ENCODE data around the gene ATP2A2. TPM values are rescaled to one million over a fixed set of nuclear protein-coding genes. Genes with fewer than 3 reads are reported as not detected.

ATP2A2 gene
- total RNA-seq = 1,000 to 10,000 TPM; 1,194 to 2,963 (median 1,871) TPM
- 1,000 to 10,000 TPM in 1 of 2 donors, 100 to 1,000 TPM in 1; 494 to 1,113 TPM for polyA plus RNA-seq
- long read RNA-seq, donor 1, full-length matches to known transcripts = 3 of 797 reads
- long read RNA-seq, donor 1, partial matches to known transcripts = 592 of 797 reads
- long read RNA-seq, donor 1, other reads (novel, unspliced or antisense) = 202 of 797 reads
- long read RNA-seq, donor 2, full-length matches to known transcripts = 2 of 1,306 reads
- long read RNA-seq, donor 2, partial matches to known transcripts = 1,226 of 1,306 reads
- long read RNA-seq, donor 2, other reads (novel, unspliced or antisense) = 78 of 1,306 reads
- long read RNA-seq, donor 3, full-length matches to known transcripts = 1 of 638 reads
- long read RNA-seq, donor 3, partial matches to known transcripts = 559 of 638 reads
- long read RNA-seq, donor 3, other reads (novel, unspliced or antisense) = 78 of 638 reads

- ATAC-seq (peak; percentile 69 to 93 (median 84)), DNase-seq (peak; percentile 92 to 96 (median 92))
- 0 to 1% (median 0%) methylated on average over 18 to 108 of the region's 108 CpGs for WGBS, 4 donors
- H3K4me3 ChIP-seq = peak within 1 kb of the TSS; percentile 76 to 96 (median 92)
- no peaks in the 10 kb centered on the region for H3K9me3 ChIP-seq
- H3K36me3 ChIP-seq = peaks cover 0 to 33% (median 24%) of the 10 kb centered on the region in 9 donors
- peaks cover 0 to 51% (median 34%) of the 10 kb centered on the region in 12 donors for H3K4me1 ChIP-seq
- H3K27me3 ChIP-seq = no peaks in the 10 kb centered on the region
- peak within 1 kb of the TSS; percentile 91 to 100 (median 98) for H3K27ac ChIP-seq
- intact Hi-C loops (cut with DNase I) = loop anchor here in 9 of 10 donors (2.0 to 10.0 kb wide), 8 partner anchors 30 to 176 kb away; no protein-coding TSS in a partner anchor
- TF ChIP-seq CTCF (IDR thresholded peaks at IDR 0.05) = peak in 1 of 12 donors; percentile 1
- TF ChIP-seq POLR2A (IDR thresholded peaks at IDR 0.05) = peak; percentile 71 to 99
Measured at GRCh38 chr12:110280779-110281548, at the start of gene ATP2A2. ATP2A2 (plus strand) TSS chr12:110281247; CDS start chr12:110281790, 543 bp downstream.

GRCh38 chr12:110233212-110233903 lies 47.7 kb upstream of the ATP2A2 start:
- Histone ChIP-seq H3K27me3 (no peaks in the 10 kb centered on the region), H3K36me3 (no peaks in the 10 kb centered on the region), H3K4me3 (no peak overlapping the region), H3K27ac (peak overlapping the region in 11 of 12 donors; percentile 8 to 78 (median 65)), H3K9me3 (no peaks in the 10 kb centered on the region), H3K4me1 (peaks cover 0 to 41% (median 15%) of the 10 kb centered on the region in 12 donors)
- 42 to 54% (median 44%) methylated on average over 6 of the region's 6 CpGs for WGBS, 4 donors
- intact Hi-C loops (cut with DNase I) = no loop called here
- DNase-seq (no peak), ATAC-seq (peak; percentile 46 to 76 (median 68))
- TF ChIP-seq POLR2A (IDR thresholded peaks at IDR 0.05) = no peak
- no peak for TF ChIP-seq CTCF (IDR thresholded peaks at IDR 0.05)

- H3K9me3 ChIP-seq = no peaks in the 10 kb centered on the region
- no peak for DNase-seq
- peaks cover 0 to 33% (median 13%) of the 10 kb centered on the region in 12 donors for H3K4me1 ChIP-seq
- H3K4me3 ChIP-seq = no peak overlapping the region
- intact Hi-C loops (cut with DNase I) = no loop called here
- TF ChIP-seq CTCF (IDR thresholded peaks at IDR 0.05) (no peak), POLR2A (IDR thresholded peaks at IDR 0.05) (no peak)
- ATAC-seq = peak in 1 of 4 donors; percentile 5
- H3K27ac ChIP-seq = peak overlapping the region in 11 of 12 donors; percentile 8 to 78 (median 65)
- 8 to 18% (median 15%) methylated on average over 2 of the region's 2 CpGs for WGBS, 4 donors
- H3K27me3 ChIP-seq = no peaks in the 10 kb centered on the region
- no peaks in the 10 kb centered on the region for H3K36me3 ChIP-seq
Measured at GRCh38 chr12:110234331-110234751, 46.7 kb upstream of the ATP2A2 start.

All from heart left ventricle (tissue), 16 donors.